Mesenteric fat pad (tissue), 1 donor: ENCODE data around the gene MYO9A. TPM values are rescaled to one million over a fixed set of nuclear protein-coding genes. Genes with fewer than 3 reads are reported as not detected.
"Not testable (repeated sequence)": the region's sequence is repeated elsewhere in the genome, so short reads cannot be mapped to it uniquely, and the experiment has no call there.

Experiments
- DNase-seq: peaks from one replicate; pipeline ENCODE4 v3.0.0-alpha.2; 2020; ENCODE audit warnings: low spot score
- total RNA-seq: library from RNA; stranded (reverse); fragmentation: NEBNext Ultra II Directional; extraction: Animal tissue kit (Norgen Biotek cat#: 25700); gene quantifications from one replicate; pipeline ENCODE4 v1.2.1, GENCODE V29; 2021
- donor health status: DM: yes; HTN: yes; CAD: no.

The MYO9A gene
- total RNA-seq, 1 donor from 2014 or later: 47.1 TPM

GRCh38 chr15:72139667-72140066 is 21.7 kb upstream of the MYO9A start:
- no peak for DNase-seq

GRCh38 chr15:72136170-72137051 is 18.5 kb upstream of the MYO9A start:
- no peak for DNase-seq

DNA sequence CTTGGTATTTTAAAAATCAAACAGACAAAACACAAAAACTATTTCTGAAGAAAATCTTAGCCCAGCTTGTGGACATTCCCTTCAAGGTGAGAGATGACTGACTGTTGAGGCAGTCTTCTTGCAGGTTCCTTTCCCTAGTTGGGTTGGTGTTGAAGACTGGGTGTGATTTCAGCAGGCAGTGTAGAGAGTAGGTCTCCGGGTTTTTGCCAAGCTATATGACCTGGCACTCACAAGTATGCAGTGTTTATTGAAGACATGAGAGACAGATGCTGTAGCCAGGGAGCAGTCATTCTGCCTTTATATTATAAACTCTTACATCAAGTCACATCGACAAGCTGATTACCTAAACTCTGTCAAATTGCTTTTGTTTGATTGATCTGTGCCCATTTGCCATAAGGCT is 17.8 kb upstream of the MYO9A start:
- no peak for DNase-seq

GRCh38 chr15:72133211-72133610 is 15.3 kb upstream of the MYO9A start:
- DNase-seq: no peak

DNA sequence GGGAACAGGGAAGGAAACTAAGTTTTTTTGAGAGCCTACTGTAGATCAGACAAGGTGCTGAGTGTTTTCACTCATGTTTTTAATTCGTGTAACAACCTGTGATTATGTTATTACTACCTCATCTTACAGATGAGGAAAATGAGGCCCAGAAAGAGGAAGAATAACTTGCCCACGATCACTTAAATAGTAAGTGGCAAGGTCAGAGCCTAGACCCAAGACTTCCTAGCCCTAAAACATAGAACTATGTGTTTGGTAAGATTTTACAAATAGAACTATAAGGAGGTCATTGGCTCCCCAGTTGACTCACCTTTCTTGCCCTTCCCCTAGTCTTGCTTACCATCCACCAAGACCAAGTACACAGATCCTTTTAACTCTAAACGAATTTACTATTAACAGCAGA is 14.0 kb upstream of the MYO9A start:
- DNase-seq: no peak

DNA sequence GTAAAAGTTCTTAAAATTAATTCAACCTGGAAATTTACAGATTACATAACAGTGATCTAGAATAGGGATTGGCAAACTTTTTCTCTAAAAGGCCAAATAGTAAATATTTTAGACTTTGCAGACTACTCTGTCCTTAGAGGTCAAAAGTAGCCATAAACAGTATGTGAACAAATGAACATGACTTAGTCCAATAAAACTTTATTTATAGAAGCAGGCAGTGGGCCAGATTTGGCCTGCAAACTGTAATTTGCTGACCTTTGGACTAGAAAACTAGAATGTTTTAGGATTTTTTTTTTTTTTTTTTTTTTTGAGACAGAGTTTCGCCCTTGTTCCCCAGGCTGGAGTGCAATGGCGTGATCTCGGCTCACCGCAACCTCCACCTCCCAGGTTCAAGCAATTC is 12.3 kb upstream of the MYO9A start:
- no peak for DNase-seq

- DNase-seq: no peak
Observed at GRCh38 chr15:72128359-72128758, 10.4 kb upstream of the MYO9A start.

DNA sequence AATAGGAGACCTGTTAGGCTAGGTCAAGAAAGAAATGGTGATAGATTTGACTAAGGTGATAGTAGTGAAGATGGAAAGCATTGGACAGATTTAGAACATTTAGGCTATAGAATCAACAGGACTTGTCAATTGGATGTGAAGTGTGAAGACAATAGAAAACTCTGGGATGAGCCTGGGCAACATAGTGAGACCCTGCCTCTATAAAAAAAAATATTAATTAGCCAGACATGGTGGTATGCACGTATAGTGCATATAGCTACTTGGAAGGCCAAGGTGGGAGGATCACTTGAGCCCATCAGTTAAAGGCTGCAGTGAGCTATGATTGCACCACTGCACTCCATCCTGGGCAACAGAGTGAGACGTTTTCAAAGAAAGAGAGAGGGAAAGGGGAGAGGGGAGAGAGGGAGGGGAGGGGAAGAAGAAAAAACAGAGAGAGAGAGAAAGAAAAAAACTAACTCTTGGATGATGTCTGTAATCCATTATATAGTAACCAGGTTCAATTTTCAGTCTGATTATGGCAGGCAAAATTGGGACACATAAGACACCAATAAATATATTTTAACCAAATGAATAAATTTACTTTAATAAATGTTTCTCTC is 9.9 kb upstream of the MYO9A start:
- DNase-seq: no peak

GRCh38 chr15:72124218-72124617 is 6.3 kb upstream of the MYO9A start:
- DNase-seq: no peak

DNA sequence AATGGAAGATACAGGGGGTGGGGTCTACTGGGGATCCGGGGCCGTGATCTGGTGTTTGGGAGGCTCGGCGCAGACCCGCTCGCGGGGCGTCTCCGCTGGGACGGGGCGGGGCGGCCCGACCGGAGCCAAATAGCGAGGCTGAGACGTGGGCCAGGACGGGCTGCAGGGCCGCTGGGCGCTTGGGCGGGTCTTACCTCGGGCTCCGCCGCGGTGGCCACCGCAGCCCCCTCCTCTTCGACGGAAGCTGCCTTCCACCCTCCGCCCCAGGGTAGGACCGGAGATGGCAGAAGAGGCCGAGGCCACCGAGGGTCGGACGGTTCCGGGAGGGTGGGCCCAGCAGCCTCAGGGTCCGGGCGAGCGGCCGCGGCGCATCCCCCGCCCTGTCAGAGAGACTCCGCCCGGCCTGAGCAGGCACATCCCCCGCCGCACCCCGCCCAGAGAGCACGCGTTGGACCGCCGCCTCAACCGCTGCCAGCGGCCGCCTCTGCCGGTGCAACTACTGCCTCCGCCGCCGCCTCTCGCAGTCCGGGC is 399 bp downstream of the MYO9A start:
- peak; percentile 96 for DNase-seq

DNA sequence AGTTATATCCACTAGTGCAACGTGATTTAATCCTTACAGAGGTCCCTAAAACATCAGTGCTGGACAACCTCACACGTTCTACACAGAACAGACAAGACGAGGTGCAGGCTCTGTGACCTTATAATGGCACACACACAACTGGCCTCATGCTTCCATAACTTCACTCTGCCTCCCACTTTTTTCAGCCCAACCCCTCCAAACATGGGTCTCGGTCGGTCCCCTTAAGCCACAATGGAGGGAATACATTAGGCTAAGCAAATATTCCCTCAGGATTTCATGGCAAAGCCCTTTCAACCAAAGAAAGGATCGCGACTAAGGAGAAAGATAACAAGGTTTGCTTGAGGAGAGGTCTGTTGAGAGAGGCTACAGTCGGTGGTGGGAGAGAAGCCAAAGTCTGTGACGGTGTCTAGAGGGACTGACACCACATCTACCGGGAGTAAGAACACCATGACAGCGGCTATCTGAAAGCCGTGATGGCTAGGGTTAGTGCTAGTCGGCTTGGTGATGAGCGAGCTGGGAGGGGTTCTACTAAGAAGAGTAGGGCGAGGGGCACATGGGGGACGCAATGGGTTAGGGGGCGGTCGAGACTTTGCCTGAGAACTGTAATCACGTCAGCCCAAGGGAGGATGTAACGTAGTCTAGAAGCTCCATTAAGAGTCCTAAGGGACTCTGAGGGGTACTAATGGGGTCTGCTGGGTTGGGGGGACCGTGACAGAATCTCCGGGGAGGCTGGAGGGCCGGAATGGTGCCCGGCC is 1.0 kb downstream of the MYO9A start:
- no peak for DNase-seq

- DNase-seq: no peak
Observed at GRCh38 chr15:72113347-72114031, 4.5 kb downstream of the MYO9A start.

GRCh38 chr15:72112805-72113204 is 5.1 kb downstream of the MYO9A start:
- DNase-seq: no peak

GRCh38 chr15:72112116-72112515 is 5.8 kb downstream of the MYO9A start:
- DNase-seq: no peak

GRCh38 chr15:72110355-72110754 is 7.6 kb downstream of the MYO9A start:
- no peak for DNase-seq

DNA sequence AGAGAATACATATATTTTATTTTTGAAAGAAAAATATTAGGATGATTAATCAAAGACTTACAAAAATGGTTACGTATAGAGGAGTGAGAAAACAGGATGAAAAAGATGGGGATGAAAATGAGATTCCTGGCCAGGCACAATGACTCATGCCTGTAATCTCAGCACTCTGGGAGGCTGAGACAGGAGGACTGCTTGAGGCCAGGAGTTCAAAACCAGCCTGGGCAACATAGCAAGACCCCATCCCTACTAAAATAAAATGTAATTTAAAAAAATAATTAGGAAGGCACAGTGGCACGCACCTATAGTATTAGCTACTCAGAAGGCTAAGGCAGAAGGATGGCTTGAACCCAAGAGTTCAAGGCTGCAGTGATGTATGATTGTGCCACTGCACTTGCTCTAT is 11.9 kb downstream of the MYO9A start:
- no peak for DNase-seq

DNA sequence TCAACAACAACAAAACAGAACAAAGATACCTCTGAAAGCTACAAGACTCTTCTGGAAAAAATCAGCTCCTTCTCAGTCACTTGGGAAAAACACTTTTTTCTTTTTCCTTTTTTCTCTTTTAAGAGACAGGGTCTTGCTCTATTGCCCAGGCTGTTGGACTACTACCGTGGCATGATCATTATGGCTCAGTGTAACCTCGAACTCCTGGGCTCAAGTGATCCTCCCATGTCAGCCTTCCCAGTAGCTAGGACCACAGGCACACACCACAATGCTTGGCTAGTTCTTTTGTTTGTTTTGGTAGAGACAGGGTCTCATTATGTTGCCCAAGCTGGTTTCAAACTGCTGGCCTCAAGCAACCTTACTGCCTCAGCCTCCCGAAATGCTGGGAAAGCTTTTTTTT is 12.8 kb downstream of the MYO9A start:
- no peak for DNase-seq

- not testable (repeated sequence) for DNase-seq
Observed at GRCh38 chr15:72100551-72100950, 17.4 kb downstream of the MYO9A start.

DNA sequence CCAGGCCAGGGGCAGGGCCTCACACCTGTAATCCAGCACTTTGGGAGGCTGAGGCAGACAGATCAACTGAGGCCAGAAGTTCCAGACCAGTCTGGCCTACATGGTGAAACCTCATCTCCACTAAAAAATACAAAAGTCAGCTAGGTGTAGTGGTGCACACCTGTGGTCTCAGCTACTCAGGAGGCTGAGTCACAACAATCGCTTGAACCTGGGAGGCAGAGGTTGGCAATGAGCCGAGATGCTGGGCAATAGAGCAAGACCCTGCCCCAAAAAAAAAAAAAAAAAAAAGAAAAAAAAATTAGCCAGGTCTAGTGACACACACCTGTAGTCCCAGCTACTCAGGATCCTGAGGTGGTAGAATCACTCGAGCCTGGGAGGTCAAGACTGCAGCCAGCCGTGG is 18.8 kb downstream of the MYO9A start:
- no peak for DNase-seq

DNA sequence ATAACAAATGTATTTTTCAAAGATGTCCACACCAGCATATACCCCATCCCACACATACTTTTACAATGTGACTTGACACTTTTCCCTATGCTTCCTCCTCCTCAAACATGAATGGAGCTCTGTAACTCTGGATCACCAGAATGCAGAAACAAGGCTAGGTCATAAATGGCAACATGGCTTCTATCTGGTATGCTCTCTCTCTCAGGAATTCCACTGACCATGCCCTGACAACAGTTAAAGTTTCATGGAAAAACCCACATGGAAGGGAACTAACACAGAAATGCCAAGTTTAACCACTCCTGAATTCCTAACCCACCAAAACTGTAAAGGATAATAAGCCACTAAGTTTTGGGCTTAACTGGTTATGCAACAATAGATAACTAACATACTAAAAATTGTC is 19.9 kb downstream of the MYO9A start:
- DNase-seq: no peak

- DNase-seq: no peak
Observed at GRCh38 chr15:72096796-72097195, 21.2 kb downstream of the MYO9A start.
